A673 (cell line): ENCODE measurements around the gene LGALS3.

Experiments used
- EZH2 ChIP-seq: fragments of 200-600 bp; sonication (generic); IDR thresholded peaks from 2 replicates; pipeline ENCODE4 v1.6.1; 2017; ENCODE audit warnings: borderline replicate concordance, low read depth, mild to moderate bottlenecking, mixed read lengths, antibody characterized with exemption, low read length; ENCODE audit not compliant: poor library complexity, severe bottlenecking
- TF ChIP-seq, protein P1 (sequence below): fragments of 300-800, 200-600 bp; sonication (generic); conservative IDR thresholded peaks from 2 replicates; pipeline ENCODE4 v1.5.1; 2017; ENCODE audit warnings: low read depth, mild to moderate bottlenecking, antibody characterized with exemption, low read length, moderate library complexity, mixed read lengths

DNA sequence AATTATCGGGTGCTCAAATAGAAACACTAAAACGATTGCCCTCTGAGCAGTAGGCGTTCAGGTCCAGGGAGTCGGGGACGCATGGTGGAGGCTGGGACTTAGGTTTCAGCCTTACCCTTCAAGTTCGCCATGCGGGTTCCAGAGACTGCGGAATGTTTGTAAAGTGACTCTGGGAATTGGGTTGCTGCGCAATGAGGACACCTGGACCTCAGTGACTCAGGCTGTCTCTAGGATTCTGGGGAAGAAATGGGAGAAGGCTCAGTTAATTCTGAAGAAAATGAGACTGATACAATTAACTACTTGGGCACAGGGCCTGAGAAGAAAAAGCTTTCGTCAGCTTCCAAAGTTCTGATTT, 1.1 kb downstream of the LGALS3 start:
- TF ChIP-seq, protein P1, sequence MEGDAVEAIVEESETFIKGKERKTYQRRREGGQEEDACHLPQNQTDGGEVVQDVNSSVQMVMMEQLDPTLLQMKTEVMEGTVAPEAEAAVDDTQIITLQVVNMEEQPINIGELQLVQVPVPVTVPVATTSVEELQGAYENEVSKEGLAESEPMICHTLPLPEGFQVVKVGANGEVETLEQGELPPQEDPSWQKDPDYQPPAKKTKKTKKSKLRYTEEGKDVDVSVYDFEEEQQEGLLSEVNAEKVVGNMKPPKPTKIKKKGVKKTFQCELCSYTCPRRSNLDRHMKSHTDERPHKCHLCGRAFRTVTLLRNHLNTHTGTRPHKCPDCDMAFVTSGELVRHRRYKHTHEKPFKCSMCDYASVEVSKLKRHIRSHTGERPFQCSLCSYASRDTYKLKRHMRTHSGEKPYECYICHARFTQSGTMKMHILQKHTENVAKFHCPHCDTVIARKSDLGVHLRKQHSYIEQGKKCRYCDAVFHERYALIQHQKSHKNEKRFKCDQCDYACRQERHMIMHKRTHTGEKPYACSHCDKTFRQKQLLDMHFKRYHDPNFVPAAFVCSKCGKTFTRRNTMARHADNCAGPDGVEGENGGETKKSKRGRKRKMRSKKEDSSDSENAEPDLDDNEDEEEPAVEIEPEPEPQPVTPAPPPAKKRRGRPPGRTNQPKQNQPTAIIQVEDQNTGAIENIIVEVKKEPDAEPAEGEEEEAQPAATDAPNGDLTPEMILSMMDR, result no peak
- no peak for TF ChIP-seq EZH2
